Smooth muscle cell (in vitro differentiated cells): ENCODE results near the gene NT5C1A. TPM values are rescaled to one million over a fixed set of nuclear protein-coding genes. Genes with fewer than 3 reads are reported as not detected.

ENCODE experiments used
- DNase-seq: peaks from one replicate; lab custom pipeline; 2025; ENCODE audit not compliant: unreplicated experiment; lab: John Stamatoyannopoulos, UW
- H2AFZ ChIP-seq: fragments of 200-600 bp; sonication (generic); 2 replicates; pipeline ENCODE4 v1.6.0; 2016; ENCODE audit warnings: antibody characterized with exemption, low read depth, mild to moderate bottlenecking
- H3F3A ChIP-seq: fragments of 200-600 bp; sonication (generic); 2 replicates; pipeline ENCODE4 v1.6.0; 2017; ENCODE audit warnings: antibody characterized with exemption, low read depth
- H3K27ac ChIP-seq: fragments of 200-600 bp; sonication (generic); 2 replicates; pipeline ENCODE4 v1.5.1; 2016; ENCODE audit warnings: low read depth, mild to moderate bottlenecking
- H3K27me3 ChIP-seq: fragments of 200-600 bp; sonication (generic); 2 replicates; pipeline ENCODE4 v1.6.1; 2016; ENCODE audit warnings: low read depth, mild to moderate bottlenecking
- H3K36me3 ChIP-seq: fragments of 200-600 bp; sonication (generic); 2 replicates; pipeline ENCODE4 v1.5.1; 2016; ENCODE audit warnings: low read depth
- H3K4me1 ChIP-seq: fragments of 200-600 bp; sonication (generic); 2 replicates; pipeline ENCODE4 v1.5.1; 2016; ENCODE audit warnings: low read depth
- H3K4me2 ChIP-seq: fragments of 200-600 bp; sonication (generic); 2 replicates; pipeline ENCODE4 v1.6.0; 2016; ENCODE audit warnings: mild to moderate bottlenecking
- H3K4me3 ChIP-seq: fragments of 200-600 bp; sonication (generic); 2 replicates; pipeline ENCODE4 v1.5.1; 2016; ENCODE audit warnings: mild to moderate bottlenecking
- H3K79me2 ChIP-seq: fragments of 200-600 bp; sonication (generic); 2 replicates; pipeline ENCODE4 v1.6.0; 2016; ENCODE audit warnings: low read depth, mild to moderate bottlenecking
- H3K9ac ChIP-seq: fragments of 200-600 bp; sonication (generic); 2 replicates; pipeline ENCODE4 v1.6.0; 2016; ENCODE audit warnings: low read depth
- H3K9me3 ChIP-seq: fragments of 200-600 bp; sonication (generic); replicated peaks from 2 replicates; pipeline ENCODE4 v1.5.1; 2016; ENCODE audit warnings: low read depth
- H4K20me1 ChIP-seq: fragments of 200-600 bp; sonication (generic); 2 replicates; pipeline ENCODE4 v1.6.0; 2016; ENCODE audit warnings: low read depth
- WGBS: methylation state at CpG from one replicate; pipeline ENCODE4 v1.1.7; 2016; ENCODE audit warnings: low lambda C conversion rate; 5-methylcytosine and 5-hydroxymethylcytosine counted together
- polyA plus RNA-seq: library from polyadenylated mRNA; unstranded; fragments of >200 nt; fragmentation: Nextera tagmentation; extraction: Ambion mirVana; gene quantifications from 2 replicates; pipeline ENCODE4 v1.2.1, GENCODE V29; 2016
- total RNA-seq: library from RNA; depleted of rRNA; stranded (reverse); fragments of >200 nt; gene quantifications from 2 replicates; pipeline ENCODE4 v1.2.3, GENCODE V29; 2014
- TF ChIP-seq, protein P1 (sequence below): fragments of 200-600 bp; sonication (generic); IDR thresholded peaks from 2 replicates; pipeline ENCODE4 v1.5.1; 2017; ENCODE audit warnings: borderline replicate concordance, mild to moderate bottlenecking, antibody characterized with exemption; ENCODE audit not compliant: insufficient read depth, poor library complexity, severe bottlenecking

The NT5C1A gene
- total and polyA plus RNA-seq, 2 experiments from 2014 or later: not detected

DNA sequence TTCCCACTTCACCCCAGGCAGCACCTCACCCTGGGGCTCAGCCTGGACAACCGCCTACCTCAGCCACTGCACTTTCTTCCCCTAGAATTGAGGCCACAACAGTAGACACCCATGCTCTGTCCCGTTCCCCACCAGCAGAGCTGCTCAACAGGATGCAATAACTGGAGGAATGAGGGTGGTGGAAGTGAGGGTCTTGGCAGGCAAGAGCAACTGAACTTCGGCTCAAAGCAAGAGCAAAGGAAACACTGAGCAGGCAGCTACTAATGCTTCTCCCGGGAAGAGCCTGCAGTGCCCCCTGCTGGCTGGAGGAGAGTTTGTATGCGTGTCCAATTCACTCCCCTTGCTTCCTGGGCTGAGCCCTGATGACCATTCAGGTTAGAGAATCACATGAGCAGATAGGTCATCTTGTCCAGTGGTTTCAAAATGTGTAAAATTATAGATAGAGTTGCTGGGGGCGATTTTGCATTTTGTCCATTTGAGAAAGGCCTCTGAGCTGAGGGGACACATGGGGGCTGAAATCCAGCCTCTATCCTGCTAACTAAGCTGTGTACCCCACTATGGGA, 13.9 kb downstream of the NT5C1A start:
- 29% methylated on average over 6 of the region's 6 CpGs for WGBS
- H3K9me3 ChIP-seq: no peaks in the 10 kb centered on the region
- no peak overlapping the region for H3K27ac ChIP-seq
- peaks cover 22% of the 10 kb centered on the region for H3K27me3 ChIP-seq
- H3K4me1 ChIP-seq: no peaks in the 10 kb centered on the region
- peak overlapping the region; percentile 59 for H3K4me2 ChIP-seq
- no peak overlapping the region for H3K4me3 ChIP-seq
- TF ChIP-seq, protein P1, sequence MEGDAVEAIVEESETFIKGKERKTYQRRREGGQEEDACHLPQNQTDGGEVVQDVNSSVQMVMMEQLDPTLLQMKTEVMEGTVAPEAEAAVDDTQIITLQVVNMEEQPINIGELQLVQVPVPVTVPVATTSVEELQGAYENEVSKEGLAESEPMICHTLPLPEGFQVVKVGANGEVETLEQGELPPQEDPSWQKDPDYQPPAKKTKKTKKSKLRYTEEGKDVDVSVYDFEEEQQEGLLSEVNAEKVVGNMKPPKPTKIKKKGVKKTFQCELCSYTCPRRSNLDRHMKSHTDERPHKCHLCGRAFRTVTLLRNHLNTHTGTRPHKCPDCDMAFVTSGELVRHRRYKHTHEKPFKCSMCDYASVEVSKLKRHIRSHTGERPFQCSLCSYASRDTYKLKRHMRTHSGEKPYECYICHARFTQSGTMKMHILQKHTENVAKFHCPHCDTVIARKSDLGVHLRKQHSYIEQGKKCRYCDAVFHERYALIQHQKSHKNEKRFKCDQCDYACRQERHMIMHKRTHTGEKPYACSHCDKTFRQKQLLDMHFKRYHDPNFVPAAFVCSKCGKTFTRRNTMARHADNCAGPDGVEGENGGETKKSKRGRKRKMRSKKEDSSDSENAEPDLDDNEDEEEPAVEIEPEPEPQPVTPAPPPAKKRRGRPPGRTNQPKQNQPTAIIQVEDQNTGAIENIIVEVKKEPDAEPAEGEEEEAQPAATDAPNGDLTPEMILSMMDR: peak; percentile 76
- H3K36me3 ChIP-seq: no peaks in the 10 kb centered on the region
- H3K79me2 ChIP-seq: no peaks in the 10 kb centered on the region
- no peaks in the 10 kb centered on the region for H3F3A ChIP-seq
- H4K20me1 ChIP-seq: no peaks in the 10 kb centered on the region
- no peak for DNase-seq
- peak overlapping the region; percentile 6 for H2AFZ ChIP-seq
- no peak overlapping the region for H3K9ac ChIP-seq

DNA sequence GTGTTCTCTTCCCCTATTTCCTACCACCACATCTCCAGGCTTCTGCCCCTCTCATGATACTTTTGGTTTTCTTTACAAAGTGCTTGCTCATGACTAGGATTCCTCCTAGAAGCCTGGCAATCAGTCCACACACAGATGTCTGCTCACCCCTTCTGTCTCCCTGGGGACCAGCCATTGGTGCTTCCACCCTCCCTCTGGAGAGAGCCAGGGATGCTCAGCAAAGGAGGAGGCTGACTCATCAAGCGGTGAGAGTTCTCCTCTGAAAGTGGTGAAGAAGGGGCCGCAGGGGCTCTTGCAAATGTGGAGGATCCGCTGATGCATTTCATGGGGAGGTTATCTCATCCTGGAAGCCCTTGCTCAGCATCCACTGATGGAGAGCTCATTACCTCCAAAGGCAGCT, 14.5 kb downstream of the NT5C1A start:
- H3K27ac ChIP-seq: no peak overlapping the region
- H3K79me2 ChIP-seq: no peaks in the 10 kb centered on the region
- peaks cover 22% of the 10 kb centered on the region for H3K27me3 ChIP-seq
- no peak for DNase-seq
- H3K4me1 ChIP-seq: no peaks in the 10 kb centered on the region
- no peak overlapping the region for H3K4me3 ChIP-seq
- no peak overlapping the region for H3K4me2 ChIP-seq
- H2AFZ ChIP-seq: peak overlapping the region; percentile 6
- 57% methylated on average over 3 of the region's 3 CpGs for WGBS
- TF ChIP-seq, protein P1: no peak
- no peaks in the 10 kb centered on the region for H3K36me3 ChIP-seq
- H3K9me3 ChIP-seq: no peaks in the 10 kb centered on the region
- no peak overlapping the region for H3K9ac ChIP-seq
- H4K20me1 ChIP-seq: no peaks in the 10 kb centered on the region
- no peaks in the 10 kb centered on the region for H3F3A ChIP-seq

DNA sequence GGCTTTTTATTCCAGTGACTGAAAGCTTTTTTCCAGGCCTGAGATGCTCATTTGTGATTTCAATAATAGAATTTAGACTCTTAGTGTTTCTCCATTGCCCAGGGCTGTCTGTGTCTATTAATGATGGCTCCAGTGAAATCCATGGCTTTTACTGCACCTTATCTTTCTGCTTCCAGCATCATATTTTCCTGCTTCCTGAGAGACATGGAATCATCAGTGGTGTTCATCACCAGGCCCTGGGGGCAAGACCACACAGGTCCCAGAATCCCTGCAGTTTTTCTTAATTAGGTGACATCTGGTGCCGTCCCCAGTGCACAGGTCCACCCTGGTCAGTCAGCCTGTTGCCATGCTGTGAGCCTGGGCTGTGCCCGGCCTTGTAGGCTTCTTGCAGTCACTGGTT, 15.5 kb downstream of the NT5C1A start:
- Histone ChIP-seq H3K79me2 (no peaks in the 10 kb centered on the region), H2AFZ (no peak overlapping the region), H3K4me3 (no peak overlapping the region), H3F3A (no peaks in the 10 kb centered on the region), H3K36me3 (no peaks in the 10 kb centered on the region), H3K4me1 (no peaks in the 10 kb centered on the region), H3K4me2 (no peak overlapping the region), H3K9ac (no peak overlapping the region), H4K20me1 (no peaks in the 10 kb centered on the region), H3K27me3 (peaks cover 11% of the 10 kb centered on the region), H3K27ac (no peak overlapping the region), H3K9me3 (no peaks in the 10 kb centered on the region)
- WGBS: 75% methylated on average over 2 of the region's 2 CpGs
- TF ChIP-seq, protein P1: no peak
- DNase-seq: no peak

DNA sequence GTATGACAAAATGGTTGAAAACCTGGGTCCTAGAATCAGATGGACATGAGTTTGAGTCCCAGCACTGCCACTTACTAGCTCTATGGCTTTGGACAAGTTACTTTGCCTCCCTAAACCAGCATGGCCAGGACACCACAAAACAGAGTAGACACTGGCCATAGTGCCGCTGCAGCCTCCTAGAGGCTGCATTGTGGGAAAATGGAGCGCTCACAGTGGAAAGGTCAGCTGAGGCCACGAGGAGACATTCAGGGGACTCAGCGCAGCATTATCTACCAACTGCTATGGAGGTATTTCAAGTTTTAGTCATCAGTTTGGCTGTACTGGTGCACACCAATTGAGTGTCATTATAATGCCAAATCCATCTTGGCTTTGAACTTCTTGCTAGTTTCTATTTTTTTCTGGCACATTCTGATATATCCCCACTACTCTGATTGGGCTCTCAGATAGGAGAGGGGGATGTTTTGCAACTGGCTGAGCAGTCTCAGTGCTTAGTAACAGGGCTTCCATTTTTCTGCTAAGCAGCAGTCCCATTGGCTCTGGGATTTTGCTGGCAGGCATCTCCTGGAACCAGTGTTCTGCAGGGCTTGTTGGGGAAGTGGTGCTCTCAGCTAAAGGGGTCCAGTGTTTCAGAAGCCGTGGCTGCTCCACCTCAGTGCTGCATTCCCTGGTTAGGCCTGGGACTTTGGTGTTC, 16.2 kb downstream of the NT5C1A start:
- Histone ChIP-seq H3K4me2 (no peak overlapping the region), H3K9ac (no peak overlapping the region), H4K20me1 (no peaks in the 10 kb centered on the region), H3K27me3 (peaks cover 7% of the 10 kb centered on the region), H3K27ac (no peak overlapping the region), H3K4me3 (no peak overlapping the region), H3K4me1 (no peaks in the 10 kb centered on the region), H3K9me3 (no peaks in the 10 kb centered on the region), H3K36me3 (no peaks in the 10 kb centered on the region), H3F3A (no peaks in the 10 kb centered on the region), H2AFZ (no peak overlapping the region), H3K79me2 (no peaks in the 10 kb centered on the region)
- TF ChIP-seq, protein P1: no peak
- 76% methylated on average over 5 of the region's 5 CpGs for WGBS
- no peak for DNase-seq
